GM18873 (cell line): ENCODE results near the gene VWA7.
"Not testable (repeated sequence)": the region's sequence is repeated elsewhere in the genome, so short reads cannot be mapped to it uniquely, and the experiment has no call there.

Experiments used
- ATAC-seq: cut with Tn5 transposase; IDR thresholded peaks from one replicate; pipeline ENCODE4 v1.9.1; 2021; ENCODE audit warnings: mild to moderate bottlenecking, moderate library complexity, moderate number of reproducible peaks; ENCODE audit not compliant: unreplicated experiment, low FRiP score

Gene VWA7

GRCh38 chr6:31776989-31777666 is at the start of gene VWA7:
TSS of gene VWA7 (minus strand) at chr6:31777328. CDS start at chr6:31776779, 549 bp downstream.
- no peak for ATAC-seq

- peak; percentile 6 for ATAC-seq
These were observed 49.7 kb upstream of the VWA7 start for GRCh38 chr6:31826793-31827285.

- ATAC-seq: no peak
These were observed 48.4 kb upstream of the VWA7 start for GRCh38 chr6:31825553-31825952.

- ATAC-seq: not testable (repeated sequence)
These were observed 46.6 kb upstream of the VWA7 start for GRCh38 chr6:31823592-31824196.

GRCh38 chr6:31822036-31822821 is 45.1 kb upstream of the VWA7 start:
- ATAC-seq: no peak

- no peak for ATAC-seq
These were observed 44.3 kb upstream of the VWA7 start for GRCh38 chr6:31821301-31822035.

GRCh38 chr6:31820399-31820798 is 43.3 kb upstream of the VWA7 start:
- ATAC-seq: not testable (repeated sequence)

- no peak for ATAC-seq
These were observed 42.8 kb upstream of the VWA7 start for GRCh38 chr6:31819871-31820299.

- not testable (repeated sequence) for ATAC-seq
These were observed 40.9 kb upstream of the VWA7 start for GRCh38 chr6:31817929-31818511.

GRCh38 chr6:31817133-31817928 is 40.2 kb upstream of the VWA7 start:
- not testable (repeated sequence) for ATAC-seq

GRCh38 chr6:31815025-31815838 is 38.1 kb upstream of the VWA7 start, which contains the start of the genes HSPA1A and HSPA1L:
TSS of gene HSPA1A (plus strand) at chr6:31815543. CDS start at chr6:31815757, 214 bp downstream.
TSS of gene HSPA1L (minus strand) at chr6:31815283. CDS start at chr6:31811972, 3,311 bp downstream.
- ATAC-seq: no peak

- no peak for ATAC-seq
These were observed 37.5 kb upstream of the VWA7 start for GRCh38 chr6:31814677-31815024.

GRCh38 chr6:31813465-31813849 is 36.3 kb upstream of the VWA7 start:
- no peak for ATAC-seq

- no peak for ATAC-seq
These were observed 34.5 kb upstream of the VWA7 start for GRCh38 chr6:31811645-31812044.

- ATAC-seq: not testable (repeated sequence)
These were observed 31.5 kb upstream of the VWA7 start for GRCh38 chr6:31808599-31808998.

- ATAC-seq: peak; percentile 78
These were observed 29.5 kb upstream of the VWA7 start, which contains the start of gene LSM2 for GRCh38 chr6:31806470-31807272. TSS of gene LSM2 (minus strand) at chr6:31806966. CDS start at chr6:31806757, 209 bp downstream.

- no peak for ATAC-seq
These were observed 28.9 kb upstream of the VWA7 start for GRCh38 chr6:31805939-31806469.
